ENCODE results near the gene APOL3.

DNA sequence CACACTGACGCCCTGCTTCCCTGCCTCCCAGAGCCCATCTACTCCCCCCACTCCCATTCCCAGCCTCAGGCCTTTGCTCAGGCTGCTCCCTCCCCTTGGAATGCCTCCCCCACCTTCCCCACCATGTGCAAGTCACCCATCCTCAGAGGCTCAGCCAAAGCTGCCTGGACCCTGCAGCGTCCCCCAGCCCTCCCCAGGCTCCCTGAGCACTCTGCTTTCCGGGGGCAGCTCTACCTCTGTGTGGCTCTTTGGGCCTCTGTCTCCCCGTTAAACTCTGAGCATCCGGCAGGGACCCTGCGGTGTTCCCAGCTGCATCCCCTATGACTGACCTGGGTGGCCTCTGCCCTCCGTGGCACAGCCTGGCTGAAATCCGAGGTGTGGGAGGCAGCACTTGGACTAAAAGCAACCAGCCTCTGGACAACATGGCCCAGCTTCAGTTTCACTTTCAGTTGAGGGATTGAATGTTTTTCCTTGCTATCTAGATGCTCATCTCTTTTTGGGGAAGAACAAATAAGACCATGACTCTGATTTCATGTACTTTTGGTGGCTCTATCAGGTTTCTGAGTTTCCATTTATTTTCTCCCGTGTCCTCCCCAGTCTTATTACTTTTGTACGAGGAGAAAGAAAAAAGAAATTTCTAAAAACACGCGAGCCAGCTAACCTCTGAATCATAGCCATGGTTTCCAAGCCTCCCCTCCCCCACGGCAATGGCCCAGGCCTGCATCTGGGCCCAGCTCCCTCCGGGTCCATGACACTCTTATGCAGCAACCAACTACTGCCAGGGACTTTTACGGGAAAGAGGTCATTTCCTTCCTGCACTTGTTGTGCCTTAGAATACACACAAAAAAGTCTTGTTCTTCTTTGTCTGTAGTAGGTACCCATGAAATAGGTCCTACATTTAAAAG lies 3.8 kb downstream of the APOL3 start:
- TF ChIP-seq, protein P1, sequence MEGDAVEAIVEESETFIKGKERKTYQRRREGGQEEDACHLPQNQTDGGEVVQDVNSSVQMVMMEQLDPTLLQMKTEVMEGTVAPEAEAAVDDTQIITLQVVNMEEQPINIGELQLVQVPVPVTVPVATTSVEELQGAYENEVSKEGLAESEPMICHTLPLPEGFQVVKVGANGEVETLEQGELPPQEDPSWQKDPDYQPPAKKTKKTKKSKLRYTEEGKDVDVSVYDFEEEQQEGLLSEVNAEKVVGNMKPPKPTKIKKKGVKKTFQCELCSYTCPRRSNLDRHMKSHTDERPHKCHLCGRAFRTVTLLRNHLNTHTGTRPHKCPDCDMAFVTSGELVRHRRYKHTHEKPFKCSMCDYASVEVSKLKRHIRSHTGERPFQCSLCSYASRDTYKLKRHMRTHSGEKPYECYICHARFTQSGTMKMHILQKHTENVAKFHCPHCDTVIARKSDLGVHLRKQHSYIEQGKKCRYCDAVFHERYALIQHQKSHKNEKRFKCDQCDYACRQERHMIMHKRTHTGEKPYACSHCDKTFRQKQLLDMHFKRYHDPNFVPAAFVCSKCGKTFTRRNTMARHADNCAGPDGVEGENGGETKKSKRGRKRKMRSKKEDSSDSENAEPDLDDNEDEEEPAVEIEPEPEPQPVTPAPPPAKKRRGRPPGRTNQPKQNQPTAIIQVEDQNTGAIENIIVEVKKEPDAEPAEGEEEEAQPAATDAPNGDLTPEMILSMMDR (IDR thresholded peaks at IDR 0.05), result no peak
- TF ChIP-seq TCF7L2 (IDR thresholded peaks at IDR 0.05; ENCODE audit: low read depth, low read length) (no peak), SIN3A (IDR thresholded peaks at IDR 0.05; ENCODE audit: borderline replicate concordance, insufficient read depth, low read depth, low read length) (no peak), POLR2AphosphoS5 (IDR thresholded peaks at IDR 0.05; ENCODE audit: low read depth, low read length) (no peak)
- TF ChIP-seq, protein P2, sequence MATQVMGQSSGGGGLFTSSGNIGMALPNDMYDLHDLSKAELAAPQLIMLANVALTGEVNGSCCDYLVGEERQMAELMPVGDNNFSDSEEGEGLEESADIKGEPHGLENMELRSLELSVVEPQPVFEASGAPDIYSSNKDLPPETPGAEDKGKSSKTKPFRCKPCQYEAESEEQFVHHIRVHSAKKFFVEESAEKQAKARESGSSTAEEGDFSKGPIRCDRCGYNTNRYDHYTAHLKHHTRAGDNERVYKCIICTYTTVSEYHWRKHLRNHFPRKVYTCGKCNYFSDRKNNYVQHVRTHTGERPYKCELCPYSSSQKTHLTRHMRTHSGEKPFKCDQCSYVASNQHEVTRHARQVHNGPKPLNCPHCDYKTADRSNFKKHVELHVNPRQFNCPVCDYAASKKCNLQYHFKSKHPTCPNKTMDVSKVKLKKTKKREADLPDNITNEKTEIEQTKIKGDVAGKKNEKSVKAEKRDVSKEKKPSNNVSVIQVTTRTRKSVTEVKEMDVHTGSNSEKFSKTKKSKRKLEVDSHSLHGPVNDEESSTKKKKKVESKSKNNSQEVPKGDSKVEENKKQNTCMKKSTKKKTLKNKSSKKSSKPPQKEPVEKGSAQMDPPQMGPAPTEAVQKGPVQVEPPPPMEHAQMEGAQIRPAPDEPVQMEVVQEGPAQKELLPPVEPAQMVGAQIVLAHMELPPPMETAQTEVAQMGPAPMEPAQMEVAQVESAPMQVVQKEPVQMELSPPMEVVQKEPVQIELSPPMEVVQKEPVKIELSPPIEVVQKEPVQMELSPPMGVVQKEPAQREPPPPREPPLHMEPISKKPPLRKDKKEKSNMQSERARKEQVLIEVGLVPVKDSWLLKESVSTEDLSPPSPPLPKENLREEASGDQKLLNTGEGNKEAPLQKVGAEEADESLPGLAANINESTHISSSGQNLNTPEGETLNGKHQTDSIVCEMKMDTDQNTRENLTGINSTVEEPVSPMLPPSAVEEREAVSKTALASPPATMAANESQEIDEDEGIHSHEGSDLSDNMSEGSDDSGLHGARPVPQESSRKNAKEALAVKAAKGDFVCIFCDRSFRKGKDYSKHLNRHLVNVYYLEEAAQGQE (IDR thresholded peaks at IDR 0.05; ENCODE audit: insufficient read depth in 1 of 2, low read depth in 2 of 2, low read length in 1 of 2), result no peak
